ENCODE data around the gene BMPR1B. TPM values are rescaled to one million over a fixed set of nuclear protein-coding genes. Genes with fewer than 3 reads are reported as not detected.

BMPR1B gene
- total RNA-seq, 3 donors from 2014 or later, result 0.64 to 7.2 (median 2.0) TPM

GRCh38 chr4:94941706-94942105, 184.0 kb downstream of the BMPR1B start:
- Histone ChIP-seq H3K36me3 (no peaks in the 10 kb centered on the region), H3K9me3 (no peaks in the 10 kb centered on the region), H3K27me3 (no peaks in the 10 kb centered on the region), H3K4me3 (no peak overlapping the region), H3K27ac (no peak overlapping the region), H3K4me1 (no peaks in the 10 kb centered on the region)
- TF ChIP-seq POLR2AphosphoS5 (IDR thresholded peaks at IDR 0.05), result no peak
- no peak for TF ChIP-seq POLR2A (IDR thresholded peaks at IDR 0.05)
- TF ChIP-seq CTCF (IDR thresholded peaks at IDR 0.05), result no peak
- intact Hi-C loops (cut with DNase I; ENCODE audit: low total_unique reads), result no loop called here
- DNase-seq (ENCODE audit: low spot score in 2 of 2), result no peak

DNA sequence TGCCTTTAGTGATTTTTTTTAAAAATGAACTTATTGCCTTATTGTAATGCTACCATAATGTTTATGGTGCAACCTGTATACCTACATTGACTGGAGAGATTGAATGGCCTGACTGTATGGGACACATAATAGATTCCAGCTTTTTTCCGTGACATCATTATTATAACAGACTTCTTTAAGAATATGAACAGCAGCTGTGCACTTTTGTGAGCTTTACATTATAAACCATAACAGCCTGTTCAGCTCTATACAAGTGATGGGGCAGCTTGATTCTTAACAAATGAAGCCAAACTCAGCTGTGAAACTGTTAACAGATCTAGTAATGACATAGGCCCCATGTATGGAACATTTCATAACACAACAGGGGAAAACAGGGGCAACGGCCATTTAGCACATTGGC, 187.0 kb downstream of the BMPR1B start:
- TF ChIP-seq POLR2A (IDR thresholded peaks at IDR 0.05), result no peak
- TF ChIP-seq POLR2AphosphoS5 (IDR thresholded peaks at IDR 0.05), result no peak
- no peak for TF ChIP-seq CTCF (IDR thresholded peaks at IDR 0.05)
- H3K9me3 ChIP-seq, result no peaks in the 10 kb centered on the region
- intact Hi-C loops (cut with DNase I; ENCODE audit: low total_unique reads), result no loop called here
- DNase-seq (ENCODE audit: low spot score in 2 of 2), result no peak
- no peaks in the 10 kb centered on the region for H3K27me3 ChIP-seq
- H3K27ac ChIP-seq, result no peak overlapping the region
- H3K36me3 ChIP-seq, result no peaks in the 10 kb centered on the region
- H3K4me1 ChIP-seq, result no peaks in the 10 kb centered on the region
- no peak overlapping the region for H3K4me3 ChIP-seq

GRCh38 chr4:94947681-94948108, 189.9 kb downstream of the BMPR1B start:
- Histone ChIP-seq H3K36me3 (no peaks in the 10 kb centered on the region), H3K4me1 (no peaks in the 10 kb centered on the region), H3K9me3 (no peaks in the 10 kb centered on the region), H3K27me3 (no peaks in the 10 kb centered on the region), H3K27ac (no peak overlapping the region), H3K4me3 (no peak overlapping the region)
- intact Hi-C loops (cut with DNase I; ENCODE audit: low total_unique reads), result no loop called here
- DNase-seq (ENCODE audit: low spot score in 2 of 2), result no peak
- TF ChIP-seq POLR2AphosphoS5 (IDR thresholded peaks at IDR 0.05) (no peak), CTCF (IDR thresholded peaks at IDR 0.05) (no peak), POLR2A (IDR thresholded peaks at IDR 0.05) (no peak)

DNA sequence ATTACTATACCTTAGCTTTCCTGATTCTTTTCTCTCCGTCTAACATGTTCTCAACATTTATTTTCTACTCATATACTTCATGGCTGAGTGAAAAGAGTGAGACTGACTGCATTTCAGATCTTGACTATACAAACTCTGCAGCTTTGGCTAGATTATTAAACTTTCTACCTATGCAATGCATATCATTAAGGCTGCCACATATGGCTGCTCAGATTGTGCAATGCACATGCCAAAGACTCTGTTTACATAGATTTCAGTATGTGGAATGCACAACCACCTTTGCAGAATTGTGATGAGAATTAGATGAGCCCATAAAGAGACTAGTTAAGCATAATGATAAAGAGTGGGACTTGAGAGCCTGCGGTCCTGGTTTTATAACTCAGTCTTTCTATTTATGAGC, 196.5 kb downstream of the BMPR1B start:
- Histone ChIP-seq H3K9me3 (no peaks in the 10 kb centered on the region), H3K27ac (no peak overlapping the region), H3K27me3 (no peaks in the 10 kb centered on the region), H3K36me3 (no peaks in the 10 kb centered on the region), H3K4me1 (no peaks in the 10 kb centered on the region), H3K4me3 (no peak overlapping the region)
- no peak for DNase-seq (ENCODE audit: low spot score in 2 of 2)
- intact Hi-C loops (cut with DNase I; ENCODE audit: low total_unique reads), result no loop called here
- TF ChIP-seq POLR2A (IDR thresholded peaks at IDR 0.05), result no peak

DNA sequence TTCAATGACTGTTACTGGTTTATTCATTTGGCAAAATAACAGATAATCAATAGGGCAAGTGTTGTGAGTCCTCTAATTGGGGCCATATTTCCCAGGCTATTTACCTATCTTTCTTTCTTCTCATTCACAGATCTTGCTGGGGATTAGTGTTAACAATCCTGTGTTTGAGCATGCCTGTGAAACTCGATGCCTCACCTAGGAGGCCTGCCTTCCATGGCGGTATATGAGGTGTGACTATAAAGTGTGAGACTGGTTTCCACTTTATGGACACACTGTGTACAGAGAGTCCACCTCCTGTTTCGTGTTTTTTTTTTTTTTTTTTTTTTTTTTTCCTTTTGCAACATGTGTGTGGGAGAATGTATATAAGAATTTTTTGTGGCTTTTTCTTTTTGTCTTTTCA, 199.3 kb downstream of the BMPR1B start:
- H3K4me1 ChIP-seq, result no peaks in the 10 kb centered on the region
- no peak overlapping the region for H3K27ac ChIP-seq
- no peaks in the 10 kb centered on the region for H3K27me3 ChIP-seq
- DNase-seq (ENCODE audit: low spot score in 2 of 2), result no peak
- intact Hi-C loops (cut with DNase I; ENCODE audit: low total_unique reads), result no loop called here
- no peaks in the 10 kb centered on the region for H3K36me3 ChIP-seq
- TF ChIP-seq POLR2A (IDR thresholded peaks at IDR 0.05) (no peak), CTCF (IDR thresholded peaks at IDR 0.05) (no peak), POLR2AphosphoS5 (IDR thresholded peaks at IDR 0.05) (no peak)
- no peaks in the 10 kb centered on the region for H3K9me3 ChIP-seq
- H3K4me3 ChIP-seq, result no peak overlapping the region

- no peaks in the 10 kb centered on the region for H3K4me1 ChIP-seq
- DNase-seq (ENCODE audit: low spot score in 2 of 2), result no peak
- no peaks in the 10 kb centered on the region for H3K27me3 ChIP-seq
- H3K9me3 ChIP-seq, result no peaks in the 10 kb centered on the region
- H3K4me3 ChIP-seq, result no peak overlapping the region
- no peak overlapping the region for H3K27ac ChIP-seq
- intact Hi-C loops (cut with DNase I; ENCODE audit: low total_unique reads), result no loop called here
- TF ChIP-seq POLR2AphosphoS5 (IDR thresholded peaks at IDR 0.05), result no peak
- TF ChIP-seq CTCF (IDR thresholded peaks at IDR 0.05), result no peak
- TF ChIP-seq POLR2A (IDR thresholded peaks at IDR 0.05), result no peak
- no peaks in the 10 kb centered on the region for H3K36me3 ChIP-seq
Observed at GRCh38 chr4:94959307-94959706, 201.6 kb downstream of the BMPR1B start.
